Stimulated activated CD8-positive, alpha-beta memory T cell treated with anti-CD3 and anti-CD28 coated beads, Interleukin-12 subunit alpha, Interleukin-12 subunit beta, amount 100 ng/mL, for 4 hours (primary cell): Measurements from ENCODE around the gene MTMR8.

Experiments used
- DNase-seq: peaks from one replicate; pipeline ENCODE4 v3.0.0-alpha.2; 2020; ENCODE audit warnings: low read depth

The MTMR8 gene

GRCh38 chrX:64306712-64307111, 88.5 kb downstream of the MTMR8 start:
- no peak for DNase-seq

- no peak for DNase-seq
Observed at GRCh38 chrX:64291123-64291522, 104.1 kb downstream of the MTMR8 start.

GRCh38 chrX:64265265-64265664, 130.0 kb downstream of the MTMR8 start:
- DNase-seq, result no peak

- DNase-seq, result no peak
Observed at GRCh38 chrX:64230123-64230970, 164.9 kb downstream of the MTMR8 start, which contains the start of gene ASB12. Gene ASB12, minus strand, starts transcription at chrX:64230607. Its CDS starts 4,957 bp downstream, at chrX:64225650.

- DNase-seq, result no peak
Observed at GRCh38 chrX:64229154-64229553, 166.1 kb downstream of the MTMR8 start.
